ENCODE results near the gene EGLN2. TPM values are rescaled to one million over a fixed set of nuclear protein-coding genes. Genes with fewer than 3 reads are reported as not detected.

The EGLN2 gene
- total and polyA plus RNA-seq, 4 donors: 130 to 157 (median 132) TPM

GRCh38 chr19:40801426-40802299 is 2.7 kb downstream of the EGLN2 start:
- WGBS, 2 donors: 33 to 59% methylated on average over 12 to 13 of the region's 13 CpGs
- Histone ChIP-seq H3K9me3 (ENCODE audit: control insufficient read depth in 4 of 4, insufficient read depth in 3 of 4, low read length in 3 of 4) (no peaks in the 10 kb centered on the region), H3K9ac (ENCODE audit: insufficient read depth in 1 of 2, low read length in 2 of 2) (peak overlapping the region in 1 of 2 donors; percentile 16), H3K27ac (ENCODE audit: low read depth in 1 of 2, low read length in 1 of 2) (peak overlapping the region; percentile 71 to 93), H3K36me3 (ENCODE audit: control insufficient read depth in 4 of 4, insufficient read depth in 4 of 4, low read length in 4 of 4) (peaks cover 0 to 17% (median 8%) of the 10 kb centered on the region in 4 donors), H3K4me1 (ENCODE audit: control insufficient read depth in 5 of 5, insufficient read depth in 5 of 5, low read length in 5 of 5) (peaks cover 19 to 64% (median 52%) of the 10 kb centered on the region in 5 donors), H3K4me3 (peak overlapping the region; percentile 89), H3K27me3 (ENCODE audit: control insufficient read depth in 3 of 3, insufficient read depth in 3 of 3, low read length in 2 of 3) (no peaks in the 10 kb centered on the region)
- DNase-seq: no peak
- ATAC-seq (ENCODE audit: insufficient read depth, low FRiP score): no peak
- TF ChIP-seq, protein P1, sequence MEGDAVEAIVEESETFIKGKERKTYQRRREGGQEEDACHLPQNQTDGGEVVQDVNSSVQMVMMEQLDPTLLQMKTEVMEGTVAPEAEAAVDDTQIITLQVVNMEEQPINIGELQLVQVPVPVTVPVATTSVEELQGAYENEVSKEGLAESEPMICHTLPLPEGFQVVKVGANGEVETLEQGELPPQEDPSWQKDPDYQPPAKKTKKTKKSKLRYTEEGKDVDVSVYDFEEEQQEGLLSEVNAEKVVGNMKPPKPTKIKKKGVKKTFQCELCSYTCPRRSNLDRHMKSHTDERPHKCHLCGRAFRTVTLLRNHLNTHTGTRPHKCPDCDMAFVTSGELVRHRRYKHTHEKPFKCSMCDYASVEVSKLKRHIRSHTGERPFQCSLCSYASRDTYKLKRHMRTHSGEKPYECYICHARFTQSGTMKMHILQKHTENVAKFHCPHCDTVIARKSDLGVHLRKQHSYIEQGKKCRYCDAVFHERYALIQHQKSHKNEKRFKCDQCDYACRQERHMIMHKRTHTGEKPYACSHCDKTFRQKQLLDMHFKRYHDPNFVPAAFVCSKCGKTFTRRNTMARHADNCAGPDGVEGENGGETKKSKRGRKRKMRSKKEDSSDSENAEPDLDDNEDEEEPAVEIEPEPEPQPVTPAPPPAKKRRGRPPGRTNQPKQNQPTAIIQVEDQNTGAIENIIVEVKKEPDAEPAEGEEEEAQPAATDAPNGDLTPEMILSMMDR (IDR thresholded peaks at IDR 0.05; ENCODE audit: control extremely low read depth, extremely low read depth): no peak

DNA sequence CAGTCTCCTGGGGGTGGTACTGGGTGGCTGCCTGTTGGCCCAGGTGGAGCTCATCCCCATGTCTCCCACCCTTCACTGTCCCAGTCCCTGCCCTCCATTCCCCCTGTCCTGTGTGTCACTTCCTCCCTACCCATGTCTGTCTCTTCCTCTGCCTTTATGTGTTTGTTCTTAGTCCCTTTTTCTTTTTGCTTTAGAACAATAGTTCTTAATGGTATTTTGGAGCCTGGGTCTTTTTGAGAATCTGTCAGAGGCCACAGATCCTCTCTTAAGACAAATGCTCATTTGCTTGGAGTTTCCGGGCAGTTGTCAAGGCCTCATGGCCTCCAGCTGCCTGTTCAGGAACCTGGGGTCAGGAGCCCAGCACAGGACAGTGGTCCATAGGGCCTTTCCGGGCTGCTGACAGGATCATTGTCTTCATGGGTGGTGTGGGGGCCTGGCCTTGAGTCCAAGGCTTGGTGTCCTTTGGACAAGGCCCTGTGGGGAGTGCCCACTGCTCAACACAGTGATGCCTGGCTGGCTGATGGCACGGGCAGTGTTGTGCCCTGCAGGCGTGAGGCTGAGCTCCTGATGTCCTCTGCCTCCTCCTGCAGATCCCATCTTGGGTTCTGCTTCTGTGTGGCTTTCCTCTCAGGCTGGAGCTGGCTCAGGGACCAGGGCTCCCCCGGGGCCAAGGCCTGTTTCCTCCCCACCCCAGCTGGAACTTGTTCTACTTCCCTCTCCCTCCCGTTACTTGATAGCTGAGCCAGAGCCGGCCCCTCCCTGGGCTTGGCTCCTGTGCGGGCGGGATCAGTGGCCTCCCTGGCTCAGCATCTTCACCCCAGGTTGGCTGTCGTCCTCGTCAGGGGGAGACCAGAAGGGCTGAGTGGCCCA is 3.5 kb downstream of the EGLN2 start:
- TF ChIP-seq, protein P1 (IDR thresholded peaks at IDR 0.05; ENCODE audit: control extremely low read depth, extremely low read depth): no peak
- Histone ChIP-seq H3K4me1 (ENCODE audit: control insufficient read depth in 5 of 5, insufficient read depth in 5 of 5, low read length in 5 of 5) (peaks cover 19 to 66% (median 52%) of the 10 kb centered on the region in 5 donors), H3K27ac (ENCODE audit: low read depth in 1 of 2, low read length in 1 of 2) (peak overlapping the region; percentile 71 to 84), H3K27me3 (ENCODE audit: control insufficient read depth in 3 of 3, insufficient read depth in 3 of 3, low read length in 2 of 3) (no peaks in the 10 kb centered on the region), H3K4me3 (no peak overlapping the region), H3K9ac (ENCODE audit: insufficient read depth in 1 of 2, low read length in 2 of 2) (peak overlapping the region in 1 of 2 donors; percentile 16), H3K36me3 (ENCODE audit: control insufficient read depth in 4 of 4, insufficient read depth in 4 of 4, low read length in 4 of 4) (peaks cover 0 to 24% (median 12%) of the 10 kb centered on the region in 4 donors), H3K9me3 (ENCODE audit: control insufficient read depth in 4 of 4, insufficient read depth in 3 of 4, low read length in 3 of 4) (no peaks in the 10 kb centered on the region)
- WGBS, 2 donors: 18 to 39% methylated on average over 11 of the region's 11 CpGs
- DNase-seq (no peak), ATAC-seq (ENCODE audit: insufficient read depth, low FRiP score) (no peak)

DNA sequence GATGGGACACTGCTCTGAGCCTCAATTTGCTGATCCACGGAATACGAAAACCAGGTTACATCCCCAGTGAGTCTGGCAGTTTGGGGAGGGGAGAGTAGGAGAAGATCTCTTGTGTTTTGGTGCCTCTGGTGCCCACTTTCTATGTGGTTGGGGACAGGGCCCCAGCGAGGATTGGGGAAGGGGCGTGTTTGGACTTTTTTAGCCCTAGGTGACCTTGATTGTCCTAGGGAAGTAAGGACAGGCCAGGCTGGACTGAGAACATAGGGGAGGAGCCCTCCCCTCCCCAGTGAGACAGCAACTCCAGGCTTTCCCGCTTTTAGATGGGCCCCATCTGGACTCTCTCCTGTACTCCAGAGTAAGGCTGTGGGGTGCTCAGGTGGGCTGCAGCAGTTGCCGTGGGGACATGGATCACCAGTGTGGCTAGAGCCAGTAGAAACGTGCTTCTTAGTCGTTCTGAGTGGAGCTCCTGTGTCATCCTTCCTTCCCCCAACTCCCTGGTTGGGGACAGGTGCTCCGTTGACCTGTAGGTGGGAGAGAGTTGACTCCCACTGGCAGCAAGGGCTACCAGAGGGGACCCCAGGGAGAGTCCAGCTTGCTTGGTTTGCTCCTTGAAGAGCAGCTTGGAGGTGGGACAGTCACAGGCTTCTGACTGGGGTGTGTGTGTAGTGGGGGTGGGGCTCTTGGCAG is 4.3 kb downstream of the EGLN2 start:
- 40 to 49% methylated on average over 9 of the region's 9 CpGs for WGBS, 2 donors
- H3K9me3 ChIP-seq (ENCODE audit: control insufficient read depth in 4 of 4, insufficient read depth in 3 of 4, low read length in 3 of 4): no peaks in the 10 kb centered on the region

More for the DNA sequence above, 4.3 kb downstream of the EGLN2 start:
- TF ChIP-seq, protein P1 (IDR thresholded peaks at IDR 0.05; ENCODE audit: control extremely low read depth, extremely low read depth): no peak
- Histone ChIP-seq H3K9ac (ENCODE audit: insufficient read depth in 1 of 2, low read length in 2 of 2) (no peak overlapping the region), H3K4me1 (ENCODE audit: control insufficient read depth in 5 of 5, insufficient read depth in 5 of 5, low read length in 5 of 5) (peaks cover 19 to 59% (median 52%) of the 10 kb centered on the region in 5 donors), H3K27me3 (ENCODE audit: control insufficient read depth in 3 of 3, insufficient read depth in 3 of 3, low read length in 2 of 3) (no peaks in the 10 kb centered on the region), H3K27ac (ENCODE audit: low read depth in 1 of 2, low read length in 1 of 2) (peak overlapping the region; percentile 71 to 84), H3K36me3 (ENCODE audit: control insufficient read depth in 4 of 4, insufficient read depth in 4 of 4, low read length in 4 of 4) (peaks cover 0 to 31% (median 17%) of the 10 kb centered on the region in 4 donors), H3K4me3 (no peak overlapping the region)
- DNase-seq (no peak), ATAC-seq (ENCODE audit: insufficient read depth, low FRiP score) (no peak)

All from lung (tissue), 12 donors.